ENCODE results near the gene BNC2.

DNA sequence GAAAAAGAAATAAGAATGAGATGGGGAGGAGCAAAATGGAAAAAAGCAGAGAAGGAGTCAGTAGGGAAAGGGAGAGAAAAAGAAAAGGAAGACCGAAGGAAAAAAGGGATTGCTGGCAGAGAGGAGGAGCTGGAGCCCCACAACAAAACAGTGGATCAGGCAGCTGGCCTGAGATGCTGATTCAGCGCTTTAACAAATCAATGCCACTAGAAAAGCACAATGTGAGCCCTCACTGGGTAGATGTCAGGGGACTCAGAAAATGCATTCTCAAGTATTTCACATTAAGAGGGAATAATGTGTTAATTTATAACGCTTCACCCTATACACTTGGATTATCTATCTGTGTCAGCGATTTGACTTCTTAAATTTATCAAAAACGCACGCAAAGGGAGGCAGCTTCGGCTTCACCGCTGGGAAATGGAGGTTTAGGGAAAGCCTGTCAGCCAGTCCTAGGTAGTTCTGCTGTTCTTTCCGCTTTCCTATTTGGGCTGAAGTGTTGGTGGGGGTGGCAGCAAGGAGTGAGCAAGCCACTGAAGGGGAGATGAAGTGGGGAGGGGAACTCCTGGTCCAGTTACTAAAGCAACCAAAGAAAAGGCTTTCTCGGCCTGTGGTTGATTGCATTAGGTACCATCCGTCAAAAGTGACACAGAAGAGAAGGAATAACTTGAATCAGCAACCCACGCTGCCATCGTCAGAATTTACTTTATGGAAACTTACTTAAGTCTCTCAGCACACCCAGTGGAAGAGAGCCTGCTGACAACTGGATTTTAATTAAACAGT, 161.6 kb downstream of the BNC2 start:
- TF ChIP-seq ZNF317 (CRISPR knock-in tag; IDR thresholded peaks at IDR 0.05), result no peak
- TF ChIP-seq TGIF2 (CRISPR knock-in tag; IDR thresholded peaks at IDR 0.05), result no peak
- TF ChIP-seq HMGA1 (CRISPR knock-in tag; conservative IDR thresholded peaks at IDR 0.05), result no peak
- TF ChIP-seq, protein P1, sequence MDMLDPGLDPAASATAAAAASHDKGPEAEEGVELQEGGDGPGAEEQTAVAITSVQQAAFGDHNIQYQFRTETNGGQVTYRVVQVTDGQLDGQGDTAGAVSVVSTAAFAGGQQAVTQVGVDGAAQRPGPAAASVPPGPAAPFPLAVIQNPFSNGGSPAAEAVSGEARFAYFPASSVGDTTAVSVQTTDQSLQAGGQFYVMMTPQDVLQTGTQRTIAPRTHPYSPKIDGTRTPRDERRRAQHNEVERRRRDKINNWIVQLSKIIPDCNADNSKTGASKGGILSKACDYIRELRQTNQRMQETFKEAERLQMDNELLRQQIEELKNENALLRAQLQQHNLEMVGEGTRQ (IDR thresholded peaks at IDR 0.05; ENCODE audit: low read depth, low read length), result no peak
- TF ChIP-seq, protein P1 (CRISPR knock-in tag; IDR thresholded peaks at IDR 0.05; ENCODE audit: borderline replicate concordance), result no peak
